Measurements from ENCODE around the gene EEFSEC. TPM values are rescaled to one million over a fixed set of nuclear protein-coding genes. Genes with fewer than 3 reads are reported as not detected.

Gene EEFSEC
- total RNA-seq, 1 experiment from 2014 or later, result 14.0 TPM

- CTCF ChIA-PET, result no interaction called here
- peaks cover 7% of the 10 kb centered on the region for H3K36me3 Mint-ChIP-seq (ENCODE audit: insufficient read depth, unreplicated experiment)
- intact Hi-C loops (cut with micrococcal nuclease; ENCODE audit: unreplicated experiment), result no loop called here
- no peaks in the 10 kb centered on the region for H3K27me3 Mint-ChIP-seq (ENCODE audit: insufficient read depth, unreplicated experiment)
- H3K4me1 Mint-ChIP-seq (ENCODE audit: low read depth, unreplicated experiment), result no peaks in the 10 kb centered on the region
- no peak overlapping the region for H3K4me3 Mint-ChIP-seq (ENCODE audit: unreplicated experiment)
- H3K9me3 ChIP-seq, result no peaks in the 10 kb centered on the region
- H3K36me3 ChIP-seq (ENCODE audit: control insufficient read depth, insufficient read depth, low read length), result no peaks in the 10 kb centered on the region
- no peak for TF ChIP-seq CTCF (IDR thresholded peaks at IDR 0.05; ENCODE audit: insufficient read depth in 1 of 2, low read depth in 1 of 2, low read length in 1 of 2, severe bottlenecking in 1 of 2, unreplicated experiment in 1 of 2)
- POLR2A ChIA-PET, result no interaction called here
- DNase-seq, result no peak
- no TSS peak for BruUV-seq (replicated peaks)
- no peaks in the 10 kb centered on the region for H3K4me1 ChIP-seq
- no peaks in the 10 kb centered on the region for H3K9me3 Mint-ChIP-seq (ENCODE audit: unreplicated experiment)
- H3K4me3 ChIP-seq (ENCODE audit: low read depth, low read length), result no peak overlapping the region
- no peak overlapping the region for H3K27ac Mint-ChIP-seq (ENCODE audit: unreplicated experiment)
- H3K27me3 ChIP-seq (replicated peaks; ENCODE audit: control insufficient read depth, insufficient read depth, low read length), result no peaks in the 10 kb centered on the region
Observed at GRCh38 chr3:128367761-128368160, 214.5 kb downstream of the EEFSEC start.

- Mint-ChIP-seq H3K27ac (ENCODE audit: unreplicated experiment) (no peak overlapping the region), H3K4me3 (ENCODE audit: unreplicated experiment) (no peak overlapping the region), H3K27me3 (ENCODE audit: insufficient read depth, unreplicated experiment) (no peaks in the 10 kb centered on the region), H3K4me1 (ENCODE audit: low read depth, unreplicated experiment) (no peaks in the 10 kb centered on the region), H3K9me3 (ENCODE audit: unreplicated experiment) (no peaks in the 10 kb centered on the region), H3K36me3 (ENCODE audit: insufficient read depth, unreplicated experiment) (peaks cover 7% of the 10 kb centered on the region)
- DNase-seq, result no peak
- no peak for TF ChIP-seq CTCF (IDR thresholded peaks at IDR 0.05; ENCODE audit: insufficient read depth in 1 of 2, low read depth in 1 of 2, low read length in 1 of 2, severe bottlenecking in 1 of 2, unreplicated experiment in 1 of 2)
- no peak overlapping the region for H3K4me3 ChIP-seq (ENCODE audit: low read depth, low read length)
- BruUV-seq (replicated peaks), result no TSS peak
- H3K36me3 ChIP-seq (ENCODE audit: control insufficient read depth, insufficient read depth, low read length), result no peaks in the 10 kb centered on the region
- CTCF ChIA-PET, result no interaction called here
- no peaks in the 10 kb centered on the region for H3K9me3 ChIP-seq
- H3K27me3 ChIP-seq (replicated peaks; ENCODE audit: control insufficient read depth, insufficient read depth, low read length), result no peaks in the 10 kb centered on the region
- intact Hi-C loops (cut with micrococcal nuclease; ENCODE audit: unreplicated experiment), result no loop called here
- POLR2A ChIA-PET, result no interaction called here
- H3K4me1 ChIP-seq, result no peaks in the 10 kb centered on the region
Observed at GRCh38 chr3:128368626-128369025, 215.3 kb downstream of the EEFSEC start.

GRCh38 chr3:128369121-128369703 is 215.9 kb downstream of the EEFSEC start:
- Histone ChIP-seq H3K27me3 (replicated peaks; ENCODE audit: control insufficient read depth, insufficient read depth, low read length) (no peaks in the 10 kb centered on the region), H3K36me3 (ENCODE audit: control insufficient read depth, insufficient read depth, low read length) (no peaks in the 10 kb centered on the region), H3K4me1 (no peaks in the 10 kb centered on the region), H3K9me3 (no peaks in the 10 kb centered on the region), H3K4me3 (ENCODE audit: low read depth, low read length) (no peak overlapping the region)
- no peak for TF ChIP-seq CTCF (IDR thresholded peaks at IDR 0.05; ENCODE audit: insufficient read depth in 1 of 2, low read depth in 1 of 2, low read length in 1 of 2, severe bottlenecking in 1 of 2, unreplicated experiment in 1 of 2)
- intact Hi-C loops (cut with micrococcal nuclease; ENCODE audit: unreplicated experiment), result no loop called here
- no peak for DNase-seq
- Mint-ChIP-seq H3K27ac (ENCODE audit: unreplicated experiment) (no peak overlapping the region), H3K4me3 (ENCODE audit: unreplicated experiment) (no peak overlapping the region), H3K9me3 (ENCODE audit: unreplicated experiment) (no peaks in the 10 kb centered on the region), H3K27me3 (ENCODE audit: insufficient read depth, unreplicated experiment) (no peaks in the 10 kb centered on the region), H3K4me1 (ENCODE audit: low read depth, unreplicated experiment) (no peaks in the 10 kb centered on the region), H3K36me3 (ENCODE audit: insufficient read depth, unreplicated experiment) (peaks cover 3% of the 10 kb centered on the region)
- no TSS peak for BruUV-seq (replicated peaks)
- CTCF ChIA-PET, result interaction anchor here (0.7 kb wide), 1 partner anchor 14 kb away, joined by 5 read pairs; no protein-coding TSS in a partner anchor
- POLR2A ChIA-PET, result no interaction called here
